HL-60/S4 treated with retinoic acid at 250 ng/mL for 4 days and 3 days (cell line): Measurements from ENCODE around the gene SPEF1.

Experiments used
- in situ Hi-C: fragments of 300-500 bp; cut with MboI; formaldehyde crosslinking; loops from 2 replicates; pipeline ENCODE4 v1.7.0; 2022; ENCODE audit warnings: low sequenced_read_pairs

The SPEF1 gene

GRCh38 chr20:3751305-3751674, 30.0 kb downstream of the SPEF1 start:
- in situ Hi-C loops = no loop called here

GRCh38 chr20:3749689-3750531, 31.3 kb downstream of the SPEF1 start:
- in situ Hi-C loops = no loop called here

- in situ Hi-C loops = no loop called here
These were observed 32.1 kb downstream of the SPEF1 start for GRCh38 chr20:3749087-3749688.

GRCh38 chr20:3748073-3748472, 33.2 kb downstream of the SPEF1 start:
- in situ Hi-C loops = no loop called here

- in situ Hi-C loops = no loop called here
These were observed 33.8 kb downstream of the SPEF1 start for GRCh38 chr20:3747471-3747870.

- in situ Hi-C loops = no loop called here
These were observed 35.5 kb downstream of the SPEF1 start for GRCh38 chr20:3745686-3746173.

- in situ Hi-C loops = no loop called here
These were observed 36.2 kb downstream of the SPEF1 start for GRCh38 chr20:3744806-3745685.

GRCh38 chr20:3744037-3744436, 37.2 kb downstream of the SPEF1 start:
- in situ Hi-C loops = no loop called here

- in situ Hi-C loops = no loop called here
These were observed 38.0 kb downstream of the SPEF1 start for GRCh38 chr20:3743251-3743650.

GRCh38 chr20:3741836-3742458, 39.3 kb downstream of the SPEF1 start:
- in situ Hi-C loops = no loop called here

GRCh38 chr20:3740615-3741301, 40.5 kb downstream of the SPEF1 start:
- in situ Hi-C loops = no loop called here

GRCh38 chr20:3739926-3740451, 41.3 kb downstream of the SPEF1 start:
- in situ Hi-C loops = no loop called here

- in situ Hi-C loops = no loop called here
These were observed 42.0 kb downstream of the SPEF1 start for GRCh38 chr20:3739054-3739925.

GRCh38 chr20:3738111-3739053, 42.9 kb downstream of the SPEF1 start:
- in situ Hi-C loops = no loop called here

- in situ Hi-C loops = no loop called here
These were observed 45.5 kb downstream of the SPEF1 start for GRCh38 chr20:3735768-3736167.

GRCh38 chr20:3734111-3734843, 47.0 kb downstream of the SPEF1 start:
- in situ Hi-C loops = no loop called here
